Measurements from ENCODE around the gene TRAF3IP1.

DNA sequence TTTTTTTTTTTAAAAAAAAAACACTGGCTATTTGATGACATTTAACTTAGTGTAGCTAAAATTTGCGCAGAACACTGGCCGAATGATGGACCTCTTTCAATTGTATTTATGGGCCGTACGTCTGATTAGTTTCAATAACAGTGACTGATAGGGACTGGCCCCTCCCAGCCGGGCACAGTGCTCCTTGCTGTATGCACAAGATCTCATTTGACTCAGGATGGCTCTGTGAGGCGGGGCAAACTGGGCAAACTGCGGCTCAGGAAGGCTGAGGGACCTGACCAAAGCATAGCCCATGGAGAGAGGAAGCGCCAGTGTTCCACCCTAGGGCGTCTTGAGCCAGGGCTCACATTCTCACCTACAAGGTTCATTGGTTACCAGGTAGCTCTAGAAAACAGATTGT is 21.2 kb downstream of the TRAF3IP1 start:
- TF ChIP-seq, protein P1, sequence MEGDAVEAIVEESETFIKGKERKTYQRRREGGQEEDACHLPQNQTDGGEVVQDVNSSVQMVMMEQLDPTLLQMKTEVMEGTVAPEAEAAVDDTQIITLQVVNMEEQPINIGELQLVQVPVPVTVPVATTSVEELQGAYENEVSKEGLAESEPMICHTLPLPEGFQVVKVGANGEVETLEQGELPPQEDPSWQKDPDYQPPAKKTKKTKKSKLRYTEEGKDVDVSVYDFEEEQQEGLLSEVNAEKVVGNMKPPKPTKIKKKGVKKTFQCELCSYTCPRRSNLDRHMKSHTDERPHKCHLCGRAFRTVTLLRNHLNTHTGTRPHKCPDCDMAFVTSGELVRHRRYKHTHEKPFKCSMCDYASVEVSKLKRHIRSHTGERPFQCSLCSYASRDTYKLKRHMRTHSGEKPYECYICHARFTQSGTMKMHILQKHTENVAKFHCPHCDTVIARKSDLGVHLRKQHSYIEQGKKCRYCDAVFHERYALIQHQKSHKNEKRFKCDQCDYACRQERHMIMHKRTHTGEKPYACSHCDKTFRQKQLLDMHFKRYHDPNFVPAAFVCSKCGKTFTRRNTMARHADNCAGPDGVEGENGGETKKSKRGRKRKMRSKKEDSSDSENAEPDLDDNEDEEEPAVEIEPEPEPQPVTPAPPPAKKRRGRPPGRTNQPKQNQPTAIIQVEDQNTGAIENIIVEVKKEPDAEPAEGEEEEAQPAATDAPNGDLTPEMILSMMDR (IDR thresholded peaks at IDR 0.05; ENCODE audit: low read depth, low read length), result no peak
- TF ChIP-seq MYC (IDR thresholded peaks at IDR 0.05; ENCODE audit: low read depth, low read length), result no peak

Measured in NB4 (cell line).